ENCODE data around the gene THAP11. TPM values are rescaled to one million over a fixed set of nuclear protein-coding genes. Genes with fewer than 3 reads are reported as not detected.

Gene THAP11
- total and polyA plus RNA-seq, 2 of the 13 experiments (the other 11 are each of a cell fraction or from before 2014, with no cell fraction given) = 44.2 to 53.4 TPM

GRCh38 chr16:67846320-67847063 lies 4.4 kb downstream of the THAP11 start, which contains the start of gene NUTF2 (continued):
- TF ChIP-seq THAP9 (CRISPR knock-in tag; IDR thresholded peaks at IDR 0.05; ENCODE audit: borderline replicate concordance) = peak; percentile 98
- TF ChIP-seq ZNF564 (CRISPR knock-in tag; IDR thresholded peaks at IDR 0.05) = peak; percentile 86
- TF ChIP-seq ZNF180 (CRISPR knock-in tag; IDR thresholded peaks at IDR 0.05; ENCODE audit: borderline replicate concordance, low read depth) = no peak
- TF ChIP-seq NBN (conservative IDR thresholded peaks at IDR 0.05) = no peak
- no peak for TF ChIP-seq SRF (IDR thresholded peaks at IDR 0.05; ENCODE audit: low read depth, low read length)
- no peak for TF ChIP-seq TCF7L2 (IDR thresholded peaks at IDR 0.05; ENCODE audit: low read depth, low read length)
- peak; percentile 48; the same call in 1 of the 2 replicates for TF ChIP-seq ZNF790 (CRISPR knock-in tag; IDR thresholded peaks at IDR 0.05; ENCODE audit: borderline replicate concordance)
- peak; percentile 69 for TF ChIP-seq HOMEZ (CRISPR knock-in tag; IDR thresholded peaks at IDR 0.05; ENCODE audit: low read depth)
- TF ChIP-seq ZNF431 (CRISPR knock-in tag; IDR thresholded peaks at IDR 0.05; ENCODE audit: borderline replicate concordance, low read depth) = peak; percentile 13; the same call in 1 of the 2 replicates
- TF ChIP-seq SPEN (CRISPR knock-in tag; IDR thresholded peaks at IDR 0.05; ENCODE audit: low read depth) = peak; percentile 98
- TF ChIP-seq YY1 (IDR thresholded peaks at IDR 0.05; ENCODE audit: insufficient read depth, insufficient replicate concordance, low read depth, low read length) = peak; percentile 90
- TF ChIP-seq CSRNP1 (CRISPR knock-in tag; IDR thresholded peaks at IDR 0.05) = peak; percentile 65
- peak; percentile 72; the same call in 1 of the 2 replicates for TF ChIP-seq ZNF724P (CRISPR knock-in tag; IDR thresholded peaks at IDR 0.05; ENCODE audit: borderline replicate concordance)
- peak; percentile 93 for TF ChIP-seq ZNF33B (CRISPR knock-in tag; IDR thresholded peaks at IDR 0.05)
- no peak for TF ChIP-seq MED13 (CRISPR knock-in tag; IDR thresholded peaks at IDR 0.05)
- TF ChIP-seq ARID3A (IDR thresholded peaks at IDR 0.05; ENCODE audit: low read depth, low read length) = peak; percentile 47; the same call in 1 of the 2 replicates
- TF ChIP-seq SETDB1 (CRISPR knock-in tag; IDR thresholded peaks at IDR 0.05; ENCODE audit: borderline replicate concordance) = no peak
- peak; percentile 97 for TF ChIP-seq HCFC1 (IDR thresholded peaks at IDR 0.05; ENCODE audit: low read depth, low read length)
- TF ChIP-seq ARNTL (CRISPR knock-in tag; IDR thresholded peaks at IDR 0.05) = peak; percentile 84
- TF ChIP-seq ZNF274 (CRISPR knock-in tag; IDR thresholded peaks at IDR 0.05) = peak; percentile 70; the same call in 1 of the 2 replicates
- peak; percentile 72; the same call in 1 of the 2 replicates for TF ChIP-seq ERF (CRISPR knock-in tag; IDR thresholded peaks at IDR 0.05)
- TF ChIP-seq ZNF441 (CRISPR knock-in tag; IDR thresholded peaks at IDR 0.05; ENCODE audit: borderline replicate concordance) = no peak

Measured in HepG2 (cell line).